DND-41 (cell line): ENCODE data around the gene SAP30L.

ENCODE experiments used
- ATAC-seq: fragments of 200-7000 bp; cut with Tn5 transposase; 3 replicates; pipeline ENCODE4 v1.9.1; 2021; ENCODE audit warnings: low read depth; ENCODE audit not compliant: insufficient read depth
- DNase-seq: peaks from one replicate; pipeline ENCODE4 v3.0.0-alpha.2; 2020
- H2AFZ ChIP-seq: 2 replicates; pipeline ENCODE4 v1.6.0; 2012; ENCODE audit warnings: low read depth, low read length
- H3K27ac ChIP-seq: 2 replicates; pipeline ENCODE4 v1.5.1; 2012; ENCODE audit warnings: low read length, inconsistent platforms
- H3K27me3 ChIP-seq: fragments of 200-600 bp; sonication (generic); 2 replicates; pipeline ENCODE4 v1.6.0; 2012; ENCODE audit warnings: low read length, mild to moderate bottlenecking, inconsistent platforms; ENCODE audit not compliant: insufficient read depth, poor library complexity
- H3K36me3 ChIP-seq: 2 replicates; pipeline ENCODE4 v1.5.1; 2012; ENCODE audit warnings: low read length, inconsistent platforms; ENCODE audit not compliant: insufficient read depth
- H3K4me1 ChIP-seq: 2 replicates; pipeline ENCODE4 v1.5.1; 2012; ENCODE audit warnings: mild to moderate bottlenecking, low read length; ENCODE audit not compliant: insufficient read depth
- H3K4me2 ChIP-seq: 2 replicates; pipeline ENCODE4 v1.6.0; 2012; ENCODE audit warnings: mild to moderate bottlenecking, moderate library complexity, low read length, inconsistent platforms; ENCODE audit not compliant: insufficient read depth
- H3K4me3 ChIP-seq, 2 experiments: fragments of 200-600 bp in 1 of 2; shearing (Covaris generic) in 1 of 2; 2 replicates each; pipeline ENCODE4 v1.5.1; 2012 to 2016; ENCODE audit warnings: inconsistent platforms in 2 of 2, low read length in 2 of 2, mild to moderate bottlenecking in 2 of 2, low read depth in 1 of 2, moderate library complexity in 1 of 2
- H3K79me2 ChIP-seq: 2 replicates; pipeline ENCODE4 v1.6.0; 2012; ENCODE audit warnings: low read length, inconsistent platforms; ENCODE audit not compliant: insufficient read depth
- H3K9ac ChIP-seq: 2 replicates; pipeline ENCODE4 v1.6.0; 2012; ENCODE audit warnings: low read depth, mild to moderate bottlenecking, inconsistent platforms, low read length, moderate library complexity
- H3K9me3 ChIP-seq: 2 replicates; pipeline ENCODE4 v1.5.1; 2012; ENCODE audit warnings: low read length, moderate library complexity, mild to moderate bottlenecking, inconsistent platforms; ENCODE audit not compliant: insufficient read depth, severe bottlenecking
- H4K20me1 ChIP-seq: 2 replicates; pipeline ENCODE4 v1.6.0; 2012; ENCODE audit warnings: low read length; ENCODE audit not compliant: insufficient read depth
- EZH2 ChIP-seq: IDR thresholded peaks from 3 replicates; pipeline ENCODE4 v1.6.1; 2012; ENCODE audit warnings: borderline replicate concordance, low read depth, mild to moderate bottlenecking, moderate library complexity, low read length, inconsistent platforms; ENCODE audit not compliant: severe bottlenecking
- TF ChIP-seq, protein P1 (sequence below): IDR thresholded peaks from 2 replicates; pipeline ENCODE4 v1.5.1; 2012; ENCODE audit warnings: borderline replicate concordance, low read length, moderate library complexity, mild to moderate bottlenecking; ENCODE audit not compliant: poor library complexity, severe bottlenecking; ENCODE audit errors: extremely low read depth

Gene SAP30L

GRCh38 chr5:154483654-154484392, 38.0 kb downstream of the SAP30L start:
- no peaks in the 10 kb centered on the region for H3K9me3 ChIP-seq
- no peaks in the 10 kb centered on the region for H3K79me2 ChIP-seq
- peaks cover 78% of the 10 kb centered on the region for H3K27me3 ChIP-seq
- no peak overlapping the region for H3K27ac ChIP-seq
- TF ChIP-seq EZH2 = no peak
- TF ChIP-seq, protein P1, sequence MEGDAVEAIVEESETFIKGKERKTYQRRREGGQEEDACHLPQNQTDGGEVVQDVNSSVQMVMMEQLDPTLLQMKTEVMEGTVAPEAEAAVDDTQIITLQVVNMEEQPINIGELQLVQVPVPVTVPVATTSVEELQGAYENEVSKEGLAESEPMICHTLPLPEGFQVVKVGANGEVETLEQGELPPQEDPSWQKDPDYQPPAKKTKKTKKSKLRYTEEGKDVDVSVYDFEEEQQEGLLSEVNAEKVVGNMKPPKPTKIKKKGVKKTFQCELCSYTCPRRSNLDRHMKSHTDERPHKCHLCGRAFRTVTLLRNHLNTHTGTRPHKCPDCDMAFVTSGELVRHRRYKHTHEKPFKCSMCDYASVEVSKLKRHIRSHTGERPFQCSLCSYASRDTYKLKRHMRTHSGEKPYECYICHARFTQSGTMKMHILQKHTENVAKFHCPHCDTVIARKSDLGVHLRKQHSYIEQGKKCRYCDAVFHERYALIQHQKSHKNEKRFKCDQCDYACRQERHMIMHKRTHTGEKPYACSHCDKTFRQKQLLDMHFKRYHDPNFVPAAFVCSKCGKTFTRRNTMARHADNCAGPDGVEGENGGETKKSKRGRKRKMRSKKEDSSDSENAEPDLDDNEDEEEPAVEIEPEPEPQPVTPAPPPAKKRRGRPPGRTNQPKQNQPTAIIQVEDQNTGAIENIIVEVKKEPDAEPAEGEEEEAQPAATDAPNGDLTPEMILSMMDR = no peak
- ATAC-seq (no peak), DNase-seq (no peak)
- H4K20me1 ChIP-seq = no peaks in the 10 kb centered on the region
- no peaks in the 10 kb centered on the region for H3K4me1 ChIP-seq
- no peaks in the 10 kb centered on the region for H3K36me3 ChIP-seq
- H2AFZ ChIP-seq = no peak overlapping the region
- no peak overlapping the region for H3K9ac ChIP-seq
- H3K4me3 ChIP-seq = no peak overlapping the region
- no peak overlapping the region for H3K4me2 ChIP-seq

GRCh38 chr5:154484393-154485095, 38.7 kb downstream of the SAP30L start:
- H3K4me1 ChIP-seq = no peaks in the 10 kb centered on the region
- H3K27ac ChIP-seq = no peak overlapping the region
- H3K9me3 ChIP-seq = no peaks in the 10 kb centered on the region
- DNase-seq (no peak), ATAC-seq (no peak)
- H3K36me3 ChIP-seq = no peaks in the 10 kb centered on the region
- peaks cover 80% of the 10 kb centered on the region for H3K27me3 ChIP-seq
- H3K9ac ChIP-seq = no peak overlapping the region
- H4K20me1 ChIP-seq = no peaks in the 10 kb centered on the region
- TF ChIP-seq, protein P1 = no peak
- no peak for TF ChIP-seq EZH2
- H3K79me2 ChIP-seq = no peaks in the 10 kb centered on the region
- no peak overlapping the region for H3K4me2 ChIP-seq
- no peak overlapping the region for H2AFZ ChIP-seq
- no peak overlapping the region for H3K4me3 ChIP-seq

DNA sequence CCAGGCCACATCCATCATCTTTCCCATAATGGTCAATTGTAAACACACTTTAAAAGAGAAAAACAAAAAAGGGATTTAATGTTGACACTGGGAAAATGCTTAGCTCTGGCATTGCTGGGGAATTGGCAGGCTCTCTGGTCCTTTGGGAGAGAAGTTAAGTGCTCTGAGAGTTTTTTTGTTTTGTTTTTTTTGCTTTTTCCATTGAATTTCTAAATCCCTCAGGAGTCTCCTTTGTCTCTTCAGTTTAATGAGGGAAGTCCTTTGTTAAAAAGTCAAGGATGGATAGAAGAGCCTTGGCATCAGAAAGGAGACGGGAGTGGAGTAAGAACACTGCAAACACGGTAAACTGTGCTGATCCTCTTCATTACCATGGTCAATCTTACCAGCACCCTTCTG, 39.3 kb downstream of the SAP30L start:
- no peak for ATAC-seq
- no peak for TF ChIP-seq EZH2
- TF ChIP-seq, protein P1 = no peak
- H3K27me3 ChIP-seq = peaks cover 79% of the 10 kb centered on the region

More for the DNA sequence above, 39.3 kb downstream of the SAP30L start:
- H2AFZ ChIP-seq = no peak overlapping the region
- no peak overlapping the region for H3K4me3 ChIP-seq
- H4K20me1 ChIP-seq = no peaks in the 10 kb centered on the region
- H3K36me3 ChIP-seq = no peaks in the 10 kb centered on the region
- no peaks in the 10 kb centered on the region for H3K4me1 ChIP-seq
- H3K9ac ChIP-seq = no peak overlapping the region
- H3K79me2 ChIP-seq = no peaks in the 10 kb centered on the region
- H3K27ac ChIP-seq = no peak overlapping the region
- H3K4me2 ChIP-seq = no peak overlapping the region
- H3K9me3 ChIP-seq = no peaks in the 10 kb centered on the region
- no peak for DNase-seq
